ENCODE data around the gene TAF11.
"Not testable (repeated sequence)": the region's sequence is repeated elsewhere in the genome, so short reads cannot be mapped to it uniquely, and the experiment has no call there.

Gene TAF11

DNA sequence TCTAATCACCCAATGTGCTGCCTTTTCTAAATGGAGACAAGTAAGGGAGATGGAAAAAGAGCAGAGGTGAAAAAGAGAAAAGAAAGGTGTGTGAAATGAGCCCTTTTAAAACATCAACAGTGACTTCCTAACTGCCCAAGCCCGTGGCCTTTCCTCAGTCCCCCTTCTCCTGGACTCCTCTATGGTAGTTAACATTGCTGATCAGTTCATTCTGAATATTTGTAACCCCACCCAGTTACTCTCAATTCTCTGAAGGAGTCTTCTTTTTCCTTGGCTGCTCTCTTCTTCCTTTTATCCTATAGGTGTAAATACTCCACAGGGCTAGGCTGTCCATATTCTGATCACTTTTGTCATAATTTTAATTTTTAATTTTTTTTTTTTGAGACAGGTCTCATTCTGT is 27.1 kb downstream of the TAF11 start:
- no peak for DNase-seq

DNA sequence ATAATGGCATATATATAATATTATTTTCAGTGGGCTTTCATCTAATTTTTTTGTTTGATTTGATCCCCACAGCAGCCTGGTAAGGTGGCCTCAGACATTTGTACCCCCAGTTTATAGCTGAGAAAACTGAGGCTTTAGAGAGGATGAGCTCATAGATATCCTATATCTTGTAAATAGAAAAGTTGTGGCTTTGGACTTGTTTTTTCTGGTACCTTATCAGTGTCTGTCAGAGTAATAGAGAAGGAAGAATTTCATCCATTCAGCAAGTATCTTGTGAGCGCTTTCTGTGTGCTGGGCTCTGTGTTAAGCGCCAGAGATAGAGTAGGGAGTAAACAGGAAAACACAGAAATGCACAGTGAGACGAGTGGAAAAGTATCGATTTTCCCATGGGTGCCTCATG is 27.9 kb downstream of the TAF11 start:
- DNase-seq: no peak

DNA sequence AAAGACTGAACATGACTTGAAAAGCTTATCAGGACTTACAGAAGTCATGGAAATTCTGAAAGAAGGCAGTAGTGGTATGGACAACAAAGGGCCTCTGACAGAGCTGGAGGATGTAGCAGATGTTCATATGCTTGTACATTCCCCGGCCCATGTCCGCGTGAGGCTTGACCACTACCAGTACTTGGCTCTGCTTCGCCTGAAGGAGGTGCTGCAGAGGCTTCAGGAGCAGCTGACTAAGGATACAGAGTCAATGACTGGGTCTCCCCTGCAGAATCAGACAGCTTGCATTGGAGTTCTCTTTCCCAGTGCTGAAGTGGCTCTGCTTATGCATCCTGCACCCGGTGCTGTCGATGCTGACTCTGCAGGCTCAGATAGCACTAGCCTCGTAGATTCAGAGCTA is 29.2 kb downstream of the TAF11 start:
- DNase-seq: no peak

DNA sequence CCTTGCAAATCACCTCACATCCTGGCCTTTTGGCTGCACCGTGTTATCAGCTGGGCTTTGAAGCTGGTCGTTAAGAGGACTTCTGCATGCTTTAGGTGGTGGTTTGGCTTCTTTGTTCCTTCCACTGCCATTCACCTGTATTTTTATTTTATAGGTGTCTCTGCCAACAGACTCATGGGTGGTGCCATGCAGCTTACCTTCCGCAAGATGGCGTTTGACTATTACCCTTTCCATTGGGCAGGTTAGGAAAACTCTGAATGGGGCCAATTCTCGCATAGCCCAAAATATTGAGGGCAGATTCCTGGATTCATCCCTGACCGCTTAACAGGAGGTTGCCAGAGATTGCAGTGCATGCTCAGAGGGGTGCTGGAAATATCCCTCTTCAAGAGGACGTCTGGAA is 32.4 kb downstream of the TAF11 start:
- DNase-seq: no peak

DNA sequence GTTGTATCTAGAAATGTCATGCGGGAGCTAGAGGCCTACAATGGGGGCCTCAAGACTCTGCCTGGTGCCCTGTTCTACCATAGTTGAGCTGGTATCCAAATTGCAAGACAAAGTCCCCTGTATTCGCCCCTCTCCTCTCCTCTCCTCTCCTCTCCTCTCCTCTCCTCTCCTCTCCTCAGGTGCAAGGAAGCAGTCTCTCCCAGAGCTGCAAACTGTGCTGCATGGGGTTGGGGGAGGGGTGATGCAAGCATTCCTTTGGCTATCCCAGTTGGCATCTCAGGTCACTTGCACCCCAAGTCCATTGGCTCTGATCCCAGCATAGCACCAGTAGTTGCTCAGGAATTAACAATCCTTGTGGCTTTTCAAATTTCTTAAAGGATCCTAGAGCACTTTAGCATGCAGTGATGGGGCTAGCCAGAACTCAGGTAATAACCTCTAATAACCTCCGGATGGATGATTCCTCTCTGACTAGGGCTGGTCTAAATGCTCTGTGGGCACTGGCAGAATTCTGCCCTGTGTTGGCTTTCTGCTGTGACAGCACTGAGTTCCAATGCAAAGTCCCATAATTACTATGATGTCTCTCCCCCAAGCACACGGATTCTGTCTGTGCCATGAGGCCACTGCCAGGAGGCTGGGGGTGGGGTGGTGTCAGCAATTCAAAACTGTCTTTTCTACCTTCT is 35.3 kb downstream of the TAF11 start:
- no peak for DNase-seq

DNA sequence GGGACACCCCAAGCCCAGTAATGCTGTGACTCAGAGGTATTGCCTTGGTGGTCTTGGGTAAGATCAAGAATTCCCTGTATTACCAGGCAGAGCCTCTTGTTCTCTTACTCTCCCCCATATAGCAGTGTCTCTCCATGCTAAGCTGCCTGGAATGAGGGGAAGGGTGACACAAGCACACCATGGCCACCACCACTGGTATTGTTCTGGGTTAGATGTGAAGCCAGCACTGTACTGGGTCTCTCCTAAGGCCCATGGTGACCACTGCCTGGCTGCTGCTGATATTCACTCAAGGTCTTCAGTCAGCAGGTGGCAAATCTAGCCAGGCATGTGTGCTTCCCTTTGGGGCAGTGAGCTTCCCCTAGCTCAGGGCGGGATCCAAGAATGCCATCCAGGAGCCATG is 36.5 kb downstream of the TAF11 start:
- DNase-seq: no peak

GRCh38 chr6:34849066-34849465 is 38.8 kb downstream of the TAF11 start:
- DNase-seq: not testable (repeated sequence)

GRCh38 chr6:34839666-34840352 is 48.0 kb downstream of the TAF11 start:
- no peak for DNase-seq

DNA sequence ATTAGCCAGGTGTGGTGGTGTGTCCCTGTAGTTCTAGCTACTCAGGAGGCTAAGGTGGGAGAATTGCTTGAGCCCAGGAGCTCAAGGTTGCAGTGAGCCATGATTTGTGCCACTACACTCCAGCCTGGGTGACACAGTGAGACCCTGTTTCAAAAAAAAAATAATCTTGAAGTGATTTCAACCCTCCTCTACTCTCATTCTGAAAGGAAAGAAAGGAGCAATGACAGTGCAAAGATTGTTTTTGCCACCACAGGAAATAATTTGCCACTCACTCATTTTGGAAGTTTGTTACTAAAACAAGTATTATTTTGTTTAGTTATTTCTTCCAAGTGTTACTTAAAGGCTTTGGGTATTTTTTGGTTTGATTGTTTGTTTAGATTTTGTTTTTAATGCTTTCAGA is 50.3 kb downstream of the TAF11 start:
- DNase-seq: no peak

GRCh38 chr6:34836451-34836850 is 51.4 kb downstream of the TAF11 start:
- DNase-seq: no peak

- no peak for DNase-seq
These were observed 51.8 kb downstream of the TAF11 start for GRCh38 chr6:34836008-34836407.

DNA sequence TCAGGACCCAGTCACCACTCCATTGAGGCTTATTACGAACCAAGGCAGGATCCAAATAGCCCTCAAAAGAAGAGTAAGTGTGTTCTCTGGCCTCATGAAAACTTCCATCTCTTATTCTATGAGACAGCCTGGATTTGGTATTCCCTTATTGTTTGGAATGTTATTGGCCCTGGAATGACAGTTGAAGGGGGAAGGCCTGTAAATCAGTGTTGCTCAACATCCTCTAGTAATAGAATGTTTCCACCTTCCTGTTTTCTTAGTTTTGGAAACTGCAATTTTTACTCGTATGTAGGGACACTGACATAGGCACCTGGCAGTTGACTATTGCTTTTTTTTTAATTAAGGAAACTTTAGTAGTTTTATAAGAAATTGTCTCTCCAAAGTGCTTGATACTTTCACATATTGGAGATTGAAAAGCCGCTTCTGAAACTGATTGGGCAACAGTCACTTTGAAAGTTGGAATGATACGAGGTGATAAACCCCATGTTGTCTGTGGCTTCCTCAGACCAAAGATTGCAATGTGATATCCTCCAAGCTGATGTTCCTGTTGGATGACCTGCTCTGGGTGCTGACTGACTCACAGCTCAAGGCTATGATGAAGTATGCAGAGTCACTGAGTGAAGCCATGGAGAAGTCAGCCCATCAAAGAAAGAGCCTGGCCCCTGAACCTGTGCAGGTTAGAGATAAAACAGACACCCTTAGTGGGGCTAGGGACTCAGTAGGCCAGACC is 52.9 kb downstream of the TAF11 start:
- DNase-seq: no peak

DNA sequence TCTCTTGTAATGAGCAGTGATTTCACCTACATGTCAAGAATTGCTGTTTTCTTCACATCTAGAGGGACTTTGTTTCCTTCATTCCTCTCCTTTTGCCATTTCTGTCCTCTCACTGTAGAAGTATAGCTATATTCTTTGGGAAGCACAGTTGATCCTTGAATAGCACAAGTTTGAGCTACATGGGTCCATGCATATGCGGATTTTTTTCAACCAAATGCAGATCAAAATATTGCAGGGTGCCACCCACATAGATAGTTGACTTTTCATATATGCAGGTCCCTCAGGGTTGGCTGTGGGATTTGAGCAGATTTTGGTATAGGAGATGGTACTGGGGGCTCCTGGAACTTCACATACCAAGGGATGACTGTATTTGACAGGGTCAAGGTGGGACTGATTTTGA is 54.9 kb downstream of the TAF11 start:
- no peak for DNase-seq

GRCh38 chr6:34829137-34829536 is 58.7 kb downstream of the TAF11 start:
- DNase-seq: no peak
